ENCODE data around the gene APOC1. TPM values are rescaled to one million over a fixed set of nuclear protein-coding genes. Genes with fewer than 3 reads are reported as not detected.

Gene APOC1
- total and polyA plus RNA-seq, 3 donors from 2014 or later = 9.4 to 43.9 (median 42.9) TPM

DNA sequence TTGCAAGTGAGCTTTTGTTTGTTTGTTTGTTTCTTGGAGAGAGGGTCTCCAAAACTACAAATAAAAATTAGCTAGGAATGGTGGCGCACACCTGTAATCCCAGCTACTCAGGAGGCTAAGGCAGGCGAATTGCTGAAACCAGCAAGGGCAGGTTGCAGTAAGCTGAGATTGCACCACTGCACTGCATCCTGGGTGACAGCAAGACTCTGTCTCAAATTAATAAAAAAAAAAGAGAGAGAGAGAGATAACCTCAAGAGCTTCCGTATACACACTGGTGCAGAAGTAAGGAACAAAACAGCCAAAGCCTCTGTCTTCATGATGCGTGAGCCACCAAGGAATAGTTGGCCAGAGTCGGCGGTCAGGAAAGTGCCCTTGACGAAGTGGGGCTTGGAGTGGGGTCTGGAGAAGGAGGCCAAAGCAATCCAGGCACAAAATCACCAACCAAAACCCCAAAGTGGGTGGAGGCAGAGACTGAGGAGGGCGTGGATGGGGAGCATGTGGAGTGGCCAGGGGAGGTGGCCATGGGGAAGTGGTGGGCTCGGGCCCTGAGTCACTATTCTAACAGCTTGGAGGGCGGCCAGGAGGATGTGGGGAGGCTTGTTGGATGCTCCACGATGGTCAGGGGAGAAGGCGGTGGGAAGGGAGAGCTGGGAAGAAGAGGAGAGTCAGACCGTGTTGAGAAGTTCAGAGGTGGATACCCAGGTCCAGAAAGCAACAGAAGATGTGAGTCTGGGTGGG is 44.5 kb upstream of the APOC1 start:
- H3K4me3 ChIP-seq = no peak overlapping the region
- peak overlapping the region in 1 of 2 donors; percentile 56 for H3K27ac ChIP-seq
- TF ChIP-seq, protein P1, sequence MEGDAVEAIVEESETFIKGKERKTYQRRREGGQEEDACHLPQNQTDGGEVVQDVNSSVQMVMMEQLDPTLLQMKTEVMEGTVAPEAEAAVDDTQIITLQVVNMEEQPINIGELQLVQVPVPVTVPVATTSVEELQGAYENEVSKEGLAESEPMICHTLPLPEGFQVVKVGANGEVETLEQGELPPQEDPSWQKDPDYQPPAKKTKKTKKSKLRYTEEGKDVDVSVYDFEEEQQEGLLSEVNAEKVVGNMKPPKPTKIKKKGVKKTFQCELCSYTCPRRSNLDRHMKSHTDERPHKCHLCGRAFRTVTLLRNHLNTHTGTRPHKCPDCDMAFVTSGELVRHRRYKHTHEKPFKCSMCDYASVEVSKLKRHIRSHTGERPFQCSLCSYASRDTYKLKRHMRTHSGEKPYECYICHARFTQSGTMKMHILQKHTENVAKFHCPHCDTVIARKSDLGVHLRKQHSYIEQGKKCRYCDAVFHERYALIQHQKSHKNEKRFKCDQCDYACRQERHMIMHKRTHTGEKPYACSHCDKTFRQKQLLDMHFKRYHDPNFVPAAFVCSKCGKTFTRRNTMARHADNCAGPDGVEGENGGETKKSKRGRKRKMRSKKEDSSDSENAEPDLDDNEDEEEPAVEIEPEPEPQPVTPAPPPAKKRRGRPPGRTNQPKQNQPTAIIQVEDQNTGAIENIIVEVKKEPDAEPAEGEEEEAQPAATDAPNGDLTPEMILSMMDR (IDR thresholded peaks at IDR 0.05) = no peak
- TF ChIP-seq POLR2A (IDR thresholded peaks at IDR 0.05) = no peak
- DNase-seq = peak; percentile 39
- H3K4me1 ChIP-seq = peaks cover 2% of the 10 kb centered on the region
- intact Hi-C loops (cut with DNase I; ENCODE audit: low total_unique reads) = no loop called here
- no peaks in the 10 kb centered on the region for H3K9me3 ChIP-seq
- WGBS, 2 donors = 67 to 70% methylated on average over 13 of the region's 13 CpGs
- H3K36me3 ChIP-seq (ENCODE audit: low read depth, missing control alignments) = no peaks in the 10 kb centered on the region
- H3K27me3 ChIP-seq = no peaks in the 10 kb centered on the region

DNA sequence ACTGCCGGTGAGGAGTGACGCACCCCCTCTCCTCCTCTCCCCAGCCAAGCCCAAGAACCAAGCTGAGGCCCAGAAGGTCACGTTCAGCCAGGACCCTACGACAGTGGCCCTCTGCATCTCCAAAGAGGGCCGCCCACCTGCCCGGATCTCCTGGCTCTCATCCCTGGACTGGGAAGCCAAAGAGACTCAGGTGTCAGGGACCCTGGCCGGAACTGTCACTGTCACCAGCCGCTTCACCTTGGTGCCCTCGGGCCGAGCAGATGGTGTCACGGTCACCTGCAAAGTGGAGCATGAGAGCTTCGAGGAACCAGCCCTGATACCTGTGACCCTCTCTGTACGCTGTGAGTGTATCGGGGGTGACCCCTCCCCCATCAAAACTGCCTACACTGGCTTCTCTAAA is 42.6 kb upstream of the APOC1 start:
- H3K4me1 ChIP-seq = peaks cover 2% of the 10 kb centered on the region
- H3K9me3 ChIP-seq = no peaks in the 10 kb centered on the region
- H3K36me3 ChIP-seq (ENCODE audit: low read depth, missing control alignments) = no peaks in the 10 kb centered on the region
- WGBS, 2 donors = 83 to 95% methylated on average over 4 to 14 of the region's 14 CpGs
- H3K27ac ChIP-seq = no peak overlapping the region
- TF ChIP-seq POLR2A (IDR thresholded peaks at IDR 0.05) = no peak
- TF ChIP-seq, protein P1 (IDR thresholded peaks at IDR 0.05) = no peak
- H3K27me3 ChIP-seq = no peaks in the 10 kb centered on the region
- no peak for DNase-seq
- no peak overlapping the region for H3K4me3 ChIP-seq
- intact Hi-C loops (cut with DNase I; ENCODE audit: low total_unique reads) = no loop called here

DNA sequence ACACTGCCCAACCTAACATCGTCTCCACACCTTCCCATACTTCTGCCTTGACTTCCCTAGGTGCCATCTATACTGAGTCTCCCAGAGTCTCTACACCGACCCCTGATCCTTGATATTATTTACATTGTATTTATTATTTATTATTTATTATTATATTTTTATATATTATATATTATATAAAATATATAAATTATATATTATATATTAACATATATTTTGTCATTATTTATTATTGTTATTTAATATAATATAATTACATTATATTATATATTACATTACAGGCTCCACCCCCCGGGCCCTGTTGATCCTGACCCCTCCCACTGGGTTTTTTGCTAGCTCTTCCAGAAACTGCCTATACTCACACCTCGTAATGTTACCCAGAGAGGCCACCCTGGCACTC is 41.7 kb upstream of the APOC1 start:
- Histone ChIP-seq H3K27ac (no peak overlapping the region), H3K4me3 (no peak overlapping the region), H3K4me1 (peaks cover 2% of the 10 kb centered on the region), H3K36me3 (ENCODE audit: low read depth, missing control alignments) (no peaks in the 10 kb centered on the region), H3K9me3 (no peaks in the 10 kb centered on the region), H3K27me3 (no peaks in the 10 kb centered on the region)
- WGBS, 2 donors = 87% methylated on average over 4 of the region's 4 CpGs
- no peak for DNase-seq
- TF ChIP-seq POLR2A (IDR thresholded peaks at IDR 0.05) = no peak
- TF ChIP-seq, protein P1 (IDR thresholded peaks at IDR 0.05) = no peak
- intact Hi-C loops (cut with DNase I; ENCODE audit: low total_unique reads) = no loop called here

DNA sequence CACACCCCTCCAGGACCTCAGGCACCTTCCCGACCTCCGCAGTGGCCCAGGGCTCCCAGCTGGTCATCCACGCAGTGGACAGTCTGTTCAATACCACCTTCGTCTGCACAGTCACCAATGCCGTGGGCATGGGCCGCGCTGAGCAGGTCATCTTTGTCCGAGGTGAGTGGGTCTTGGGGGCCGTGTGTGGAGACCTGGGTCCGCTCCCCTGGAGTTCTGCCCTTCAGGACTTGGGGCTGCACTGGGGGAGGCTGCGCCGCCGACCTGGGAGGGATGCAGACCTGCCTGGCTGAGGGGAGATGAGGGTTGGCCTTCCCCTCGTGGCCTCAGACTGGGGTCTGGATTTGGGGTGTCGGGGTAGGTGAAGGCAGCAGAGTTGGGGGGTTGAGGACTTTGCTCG is 40.1 kb upstream of the APOC1 start:
- no peak overlapping the region for H3K4me3 ChIP-seq
- WGBS, 2 donors = 87 to 100% methylated on average over 6 to 16 of the region's 16 CpGs
- H3K9me3 ChIP-seq = no peaks in the 10 kb centered on the region
- no peaks in the 10 kb centered on the region for H3K36me3 ChIP-seq (ENCODE audit: low read depth, missing control alignments)
- DNase-seq = no peak
- no peaks in the 10 kb centered on the region for H3K27me3 ChIP-seq
- H3K4me1 ChIP-seq = peaks cover 2% of the 10 kb centered on the region
- intact Hi-C loops (cut with DNase I; ENCODE audit: low total_unique reads) = no loop called here
- TF ChIP-seq POLR2A (IDR thresholded peaks at IDR 0.05) = no peak
- TF ChIP-seq, protein P1 (IDR thresholded peaks at IDR 0.05) = no peak
- no peak overlapping the region for H3K27ac ChIP-seq
